Endothelial cell of umbilical vein (primary cell): ENCODE data around the gene SMKR1. TPM values are rescaled to one million over a fixed set of nuclear protein-coding genes. Genes with fewer than 3 reads are reported as not detected.

Experiments used
- BruUV-seq: library from RNA; stranded (reverse); fragments of 400-500 nt; replicated peaks from 2 replicates; lab custom pipeline; 2021; lab: Mats Ljungman, UMichigan
- CTCF ChIA-PET: fragments of 300-600, 350-600 bp; sonication (Branson Sonifier 250); formaldehyde crosslinking; loops from one replicate; lab custom pipeline; 2021; ENCODE audit warnings: antibody characterized with exemption, inconsistent platforms; lab: Charles Lee
- POLR2A ChIA-PET: fragments of 300-600, 350-600 bp; sonication (Branson Sonifier 250); formaldehyde crosslinking; loops from one replicate; lab custom pipeline; 2021; ENCODE audit warnings: antibody characterized with exemption, inconsistent platforms; lab: Charles Lee
- DNase-seq: peaks from one replicate; pipeline ENCODE4 v3.0.0-alpha.2; 2011; ENCODE audit warnings: low read depth, low spot score
- FAIRE-seq: peaks from 2 replicates; lab custom pipeline; 2011; peaks lifted over from hg19 to GRCh38; lab: Jason Lieb, UNC
- H2AFZ ChIP-seq: 2 replicates; pipeline ENCODE4 v1.6.0; 2012; ENCODE audit warnings: low read depth, low read length, control low read depth, inconsistent platforms
- H3K27ac ChIP-seq: 2 replicates; pipeline ENCODE4 v1.5.1; 2011; ENCODE audit warnings: low read depth, mild to moderate bottlenecking, control low read depth, low read length, moderate library complexity; ENCODE audit not compliant: insufficient read depth
- H3K27me3 ChIP-seq, 2 experiments: 2 replicates each; pipeline versions ENCODE4 v1.6.0 to v1.6.1; 2011; ENCODE audit warnings: low read length in 2 of 2, mixed read lengths in 1 of 2; ENCODE audit not compliant: control insufficient read depth in 2 of 2, insufficient read depth in 2 of 2
- H3K36me3 ChIP-seq, 2 experiments: 2 replicates in 1 of 2; 3 replicates in 1 of 2; pipeline ENCODE4 v1.5.1; 2011; ENCODE audit warnings: low read length in 2 of 2, mild to moderate bottlenecking in 1 of 2, moderate library complexity in 1 of 2; ENCODE audit not compliant: control insufficient read depth in 2 of 2, insufficient read depth in 2 of 2; ENCODE audit errors: extremely low read depth in 1 of 2
- H3K4me1 ChIP-seq: 3 replicates; pipeline ENCODE4 v1.5.1; 2011; ENCODE audit warnings: mild to moderate bottlenecking, low read length; ENCODE audit not compliant: control insufficient read depth, insufficient read depth; ENCODE audit errors: extremely low read depth
- H3K4me2 ChIP-seq: 2 replicates; pipeline ENCODE4 v1.6.1; 2011; ENCODE audit warnings: low read length, control low read depth, mixed read lengths; ENCODE audit not compliant: insufficient read depth
- H3K4me3 ChIP-seq, 3 experiments: fragments of 200-600 bp in 1 of 3; sonication (generic), shearing (Covaris generic) in 1 of 3; replicated peaks in 1 of 3; 2 replicates each; pipeline ENCODE4 v1.5.1; 2011 to 2016; ENCODE audit warnings: control low read depth in 3 of 3, low read length in 3 of 3, mild to moderate bottlenecking in 2 of 3, inconsistent platforms in 1 of 3, low read depth in 1 of 3, moderate library complexity in 1 of 3; ENCODE audit not compliant: insufficient read depth in 1 of 3
- H3K79me2 ChIP-seq: 2 replicates; pipeline ENCODE4 v1.6.0; 2012; ENCODE audit warnings: low read length, inconsistent platforms; ENCODE audit not compliant: control insufficient read depth, insufficient read depth
- H3K9ac ChIP-seq: replicated peaks from 2 replicates; pipeline ENCODE3; 2011; ENCODE audit warnings: low read length, control low read depth; ENCODE audit not compliant: insufficient read depth; ENCODE audit errors: extremely low read depth
- H3K9me1 ChIP-seq: replicated peaks from 3 replicates; pipeline ENCODE4 v1.6.0; 2011; ENCODE audit warnings: mild to moderate bottlenecking, low read length; ENCODE audit not compliant: control insufficient read depth, insufficient read depth; ENCODE audit errors: extremely low read depth
- H3K9me3 ChIP-seq: replicated peaks from 2 replicates; pipeline ENCODE4 v1.5.1; 2012; ENCODE audit warnings: low read length, inconsistent platforms; ENCODE audit not compliant: control insufficient read depth, insufficient read depth
- H4K20me1 ChIP-seq: replicated peaks from 2 replicates; pipeline ENCODE3; 2011; ENCODE audit warnings: mild to moderate bottlenecking, low read length; ENCODE audit not compliant: control insufficient read depth, insufficient read depth; ENCODE audit errors: extremely low read depth
- EZH2 ChIP-seq: IDR thresholded peaks from 2 replicates; pipeline ENCODE4 v1.6.1; 2012; ENCODE audit warnings: borderline replicate concordance, low read depth, mild to moderate bottlenecking, moderate library complexity, low read length, inconsistent platforms; ENCODE audit not compliant: severe bottlenecking
- FOS ChIP-seq: IDR thresholded peaks from 2 replicates; pipeline ENCODE4 v1.6.1; 2011; ENCODE audit warnings: mild to moderate bottlenecking, low read length, moderate library complexity, borderline replicate concordance; ENCODE audit not compliant: insufficient read depth
- GATA2 ChIP-seq: IDR thresholded peaks from 2 replicates; pipeline ENCODE4 v1.7.0; 2011; ENCODE audit warnings: low read depth, mild to moderate bottlenecking, moderate library complexity, mixed read lengths, low read length; ENCODE audit not compliant: insufficient read length, insufficient read depth
- JUN ChIP-seq: IDR thresholded peaks from 2 replicates; pipeline ENCODE4 v1.6.1; 2011; ENCODE audit warnings: borderline replicate concordance, low read depth; ENCODE audit not compliant: insufficient read length, insufficient read depth
- POLR2A ChIP-seq: IDR thresholded peaks from 2 replicates; pipeline ENCODE4 v1.6.1; 2012; ENCODE audit warnings: low read depth, mild to moderate bottlenecking, control low read depth, low read length
- POLR2AphosphoS5 ChIP-seq: IDR thresholded peaks from 2 replicates; pipeline ENCODE4 v1.6.1; 2012; ENCODE audit warnings: low read depth, mild to moderate bottlenecking, control low read depth, low read length, moderate library complexity; ENCODE audit not compliant: insufficient read depth
- dilution Hi-C: fragments of 300-500 bp; cut with MboI; formaldehyde crosslinking; loops from one replicate; pipeline ENCODE4 v1.15.0; 2019; ENCODE audit warnings: low sequenced_read_pairs; ENCODE audit not compliant: extremely low pct_ligation_motif_present
- intact Hi-C: fragments of 100-400 bp; cut with micrococcal nuclease; formaldehyde crosslinking; loops from one replicate; pipeline ENCODE4 v1.10.0; 2022
- polyA plus RNA-seq, 4 experiments: library from polyadenylated mRNA; depleted of rRNA in 3 of 4; stranded (reverse) in 3 of 4; unstranded in 1 of 4; fragments of >200 nt; gene quantifications; 2 replicates each; pipeline versions ENCODE4 v1.2.1 to v1.2.3, GENCODE V29; 2011 to 2012; ENCODE audit warnings: missing spikeins in 1 of 4
- total RNA-seq: library from RNA; stranded (reverse); gene quantifications from 2 replicates; pipeline ENCODE4 v1.2.3, GENCODE V29; 2021
- TF ChIP-seq, protein P1 (sequence below): IDR thresholded peaks from 2 replicates; pipeline ENCODE4 v1.6.1; 2011; ENCODE audit not compliant: insufficient read depth, insufficient read length
- TF ChIP-seq, protein P2 (sequence below), 2 donors: IDR thresholded peaks; 1 replicate in 1 of 2; 2 replicates in 1 of 2; pipeline ENCODE4 v1.5.1; 2011; ENCODE audit warnings: low read length in 2 of 2, mild to moderate bottlenecking in 2 of 2, moderate library complexity in 2 of 2, control low read depth in 1 of 2, inconsistent platforms in 1 of 2, low read depth in 1 of 2; ENCODE audit not compliant: insufficient read depth in 1 of 2; ENCODE audit errors: extremely low read depth in 1 of 2

Gene SMKR1
- total and polyA plus RNA-seq, 2 donors (not counting 3 experiments of a cell fraction or from before 2014, with no cell fraction given) = 0.64 TPM; not detected in 1

DNA sequence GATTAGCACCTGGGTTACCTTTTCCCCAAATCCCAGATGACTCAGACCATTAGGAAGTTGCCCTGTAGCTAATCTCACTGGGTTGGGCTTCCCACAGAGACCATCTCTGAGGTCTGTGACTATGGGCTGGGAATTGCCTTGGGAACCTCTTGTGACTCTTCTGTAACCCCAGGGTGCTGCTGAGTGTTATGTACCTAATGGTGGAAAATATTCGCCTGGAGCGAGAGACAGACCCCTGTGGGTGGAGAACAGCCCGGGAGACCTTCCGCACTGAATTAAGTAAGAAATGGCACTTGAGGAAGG is 48.1 kb upstream of the SMKR1 start:
- H3K4me2 ChIP-seq = no peak overlapping the region
- POLR2A ChIA-PET = no interaction called here
- H3K4me1 ChIP-seq = no peaks in the 10 kb centered on the region
- TF ChIP-seq POLR2A (no peak), FOS (no peak), POLR2AphosphoS5 (no peak), EZH2 (no peak)
- TF ChIP-seq, protein P1, sequence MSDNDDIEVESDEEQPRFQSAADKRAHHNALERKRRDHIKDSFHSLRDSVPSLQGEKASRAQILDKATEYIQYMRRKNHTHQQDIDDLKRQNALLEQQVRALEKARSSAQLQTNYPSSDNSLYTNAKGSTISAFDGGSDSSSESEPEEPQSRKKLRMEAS = no peak
- H3K27me3 ChIP-seq = no peaks in the 10 kb centered on the region
- BruUV-seq = no TSS peak
- no peaks in the 10 kb centered on the region for H4K20me1 ChIP-seq
- H2AFZ ChIP-seq = no peak overlapping the region
- no peak overlapping the region for H3K9ac ChIP-seq
- H3K9me3 ChIP-seq = no peaks in the 10 kb centered on the region
- FAIRE-seq = no peak
- no peak for DNase-seq
- H3K36me3 ChIP-seq = peaks cover 0 to 2% of the 10 kb centered on the region in 2 experiments
- CTCF ChIA-PET = interaction anchor here (0.8 to 3.1 kb wide), 3 partner anchors 86 to 297 kb away, joined by 3 to 17 read pairs (median 4); no protein-coding TSS in a partner anchor
- no peak overlapping the region for H3K4me3 ChIP-seq
- H3K27ac ChIP-seq = no peak overlapping the region
- H3K9me1 ChIP-seq = no peaks in the 10 kb centered on the region
- intact Hi-C loops = no loop called here
- dilution Hi-C loops = no loop called here
- no peaks in the 10 kb centered on the region for H3K79me2 ChIP-seq

DNA sequence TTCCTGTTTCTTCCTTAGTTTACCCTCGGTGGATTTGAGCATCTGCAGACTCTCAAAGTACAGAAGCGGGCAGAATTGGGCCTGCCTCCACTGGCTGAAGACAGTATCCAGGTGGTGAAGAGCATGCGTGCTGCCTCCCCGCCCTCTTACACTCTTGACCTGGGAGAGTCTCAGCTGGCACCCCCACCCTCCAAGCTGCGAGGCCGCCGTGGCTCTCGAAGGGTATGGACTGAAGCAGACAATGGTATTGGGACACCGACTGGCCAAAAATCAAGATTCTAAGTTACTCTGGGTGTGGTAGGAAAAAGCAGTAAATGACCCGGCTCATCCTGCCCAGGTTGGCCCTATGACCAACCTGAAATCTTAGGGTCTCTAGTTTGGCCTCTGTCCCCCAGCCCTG is 45.9 kb upstream of the SMKR1 start:
- H2AFZ ChIP-seq = no peak overlapping the region
- TF ChIP-seq GATA2 (no peak), FOS (no peak), JUN (no peak), EZH2 (no peak), POLR2A (no peak)
- TF ChIP-seq, protein P1 = no peak
- TF ChIP-seq, protein P2, sequence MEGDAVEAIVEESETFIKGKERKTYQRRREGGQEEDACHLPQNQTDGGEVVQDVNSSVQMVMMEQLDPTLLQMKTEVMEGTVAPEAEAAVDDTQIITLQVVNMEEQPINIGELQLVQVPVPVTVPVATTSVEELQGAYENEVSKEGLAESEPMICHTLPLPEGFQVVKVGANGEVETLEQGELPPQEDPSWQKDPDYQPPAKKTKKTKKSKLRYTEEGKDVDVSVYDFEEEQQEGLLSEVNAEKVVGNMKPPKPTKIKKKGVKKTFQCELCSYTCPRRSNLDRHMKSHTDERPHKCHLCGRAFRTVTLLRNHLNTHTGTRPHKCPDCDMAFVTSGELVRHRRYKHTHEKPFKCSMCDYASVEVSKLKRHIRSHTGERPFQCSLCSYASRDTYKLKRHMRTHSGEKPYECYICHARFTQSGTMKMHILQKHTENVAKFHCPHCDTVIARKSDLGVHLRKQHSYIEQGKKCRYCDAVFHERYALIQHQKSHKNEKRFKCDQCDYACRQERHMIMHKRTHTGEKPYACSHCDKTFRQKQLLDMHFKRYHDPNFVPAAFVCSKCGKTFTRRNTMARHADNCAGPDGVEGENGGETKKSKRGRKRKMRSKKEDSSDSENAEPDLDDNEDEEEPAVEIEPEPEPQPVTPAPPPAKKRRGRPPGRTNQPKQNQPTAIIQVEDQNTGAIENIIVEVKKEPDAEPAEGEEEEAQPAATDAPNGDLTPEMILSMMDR (IDR thresholded peaks at IDR 0.05; ENCODE audit: extremely low read depth in 1 of 2, insufficient read depth in 1 of 2, low read depth in 1 of 2, low read length in 2 of 2) = no peak
- H3K4me1 ChIP-seq = no peaks in the 10 kb centered on the region
- H3K9me1 ChIP-seq = no peaks in the 10 kb centered on the region
- H3K27ac ChIP-seq = no peak overlapping the region
- H3K79me2 ChIP-seq = no peaks in the 10 kb centered on the region
- no peak overlapping the region for H3K9ac ChIP-seq
- DNase-seq (no peak), FAIRE-seq (no peak)
- intact Hi-C loops (no loop called here), dilution Hi-C loops (no loop called here)
- no TSS peak for BruUV-seq
- H3K36me3 ChIP-seq = peaks cover 0 to 2% of the 10 kb centered on the region in 2 experiments
- no peaks in the 10 kb centered on the region for H3K9me3 ChIP-seq
- CTCF ChIA-PET = no interaction called here
- POLR2A ChIA-PET = no interaction called here
- no peak overlapping the region for H3K4me2 ChIP-seq
- no peaks in the 10 kb centered on the region for H4K20me1 ChIP-seq
- no peaks in the 10 kb centered on the region for H3K27me3 ChIP-seq
- no peak overlapping the region for H3K4me3 ChIP-seq
